ENCODE data around the gene SLC25A30.
"Not testable (repeated sequence)": the region's sequence is repeated elsewhere in the genome, so short reads cannot be mapped to it uniquely, and the experiment has no call there.

- TF ChIP-seq CTCF (conservative IDR thresholded peaks at IDR 0.05); ZFX (IDR thresholded peaks at IDR 0.05): not testable (repeated sequence)
Measured at GRCh38 chr13:45377314-45377713, 40.9 kb downstream of the SLC25A30 start.

Measured in C4-2B (cell line).